ENCODE measurements around the gene C15orf40. TPM values are rescaled to one million over a fixed set of nuclear protein-coding genes. Genes with fewer than 3 reads are reported as not detected.

The C15orf40 gene
- total RNA-seq, 1 donor from 2014 or later = 23.1 TPM

- Mint-ChIP-seq H3K36me3 (ENCODE audit: low read depth) (no peaks in the 10 kb centered on the region), H3K27ac (ENCODE audit: unreplicated experiment) (no peak within 1 kb of the TSS), H3K27me3 (ENCODE audit: low read depth) (peaks cover 4% of the 10 kb centered on the region), H3K9me3 (no peaks in the 10 kb centered on the region), H3K4me1 (peaks cover 5% of the 10 kb centered on the region), H3K4me3 (peak within 1 kb of the TSS; percentile 82)
- DNase-seq (ENCODE audit: low read depth, low spot score) = peak; percentile 8
- TF ChIP-seq CTCF (conservative IDR thresholded peaks at IDR 0.05) = no peak
These were observed 59.0 kb downstream of the C15orf40 start, which contains the start of gene HOMER2 for GRCh38 chr15:82952158-82953081. HOMER2 (minus strand) TSS chr15:82952720; CDS start chr15:82952535, 185 bp downstream.

GRCh38 chr15:82951472-82952157, 59.8 kb downstream of the C15orf40 start:
- no peak for TF ChIP-seq CTCF (conservative IDR thresholded peaks at IDR 0.05)
- Mint-ChIP-seq H3K9me3 (no peaks in the 10 kb centered on the region), H3K36me3 (ENCODE audit: low read depth) (no peaks in the 10 kb centered on the region), H3K27me3 (ENCODE audit: low read depth) (peaks cover 4% of the 10 kb centered on the region), H3K4me1 (peaks cover 5% of the 10 kb centered on the region), H3K27ac (ENCODE audit: unreplicated experiment) (no peak overlapping the region), H3K4me3 (no peak overlapping the region)
- DNase-seq (ENCODE audit: low read depth, low spot score) = no peak

DNA sequence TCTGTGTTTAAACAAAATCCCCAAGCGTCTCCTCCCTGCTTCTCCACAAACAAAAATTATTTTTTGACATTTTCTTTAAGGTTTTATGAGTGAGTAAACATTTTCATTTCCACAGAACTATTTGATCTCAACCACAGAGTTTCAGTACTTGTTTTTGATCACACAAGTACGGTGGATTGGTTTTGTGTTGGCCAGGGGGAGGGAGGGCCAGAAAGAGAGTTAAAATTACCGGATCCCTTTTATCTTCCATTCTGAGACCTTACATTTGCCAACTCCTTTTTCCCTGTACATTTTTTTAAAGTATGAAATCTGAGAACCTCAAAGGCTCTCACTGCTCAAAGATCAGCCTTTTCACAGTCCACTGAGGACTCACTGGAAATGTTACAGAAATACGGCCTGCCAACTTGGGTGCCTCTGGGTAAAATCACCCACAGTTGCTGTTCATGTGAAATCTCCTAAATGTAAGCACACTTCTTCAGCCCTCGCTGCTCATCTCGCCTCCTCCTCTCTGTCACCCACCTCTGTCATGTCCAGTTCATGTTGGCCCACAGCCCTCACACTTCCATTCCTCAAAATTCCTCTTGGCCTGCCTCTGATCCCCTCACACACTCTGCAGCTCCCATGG, 60.6 kb downstream of the C15orf40 start:
- DNase-seq (ENCODE audit: low read depth, low spot score) = no peak
- no peak overlapping the region for H3K4me3 Mint-ChIP-seq
- no peak overlapping the region for H3K27ac Mint-ChIP-seq (ENCODE audit: unreplicated experiment)
- H3K36me3 Mint-ChIP-seq (ENCODE audit: low read depth) = no peaks in the 10 kb centered on the region
- no peaks in the 10 kb centered on the region for H3K9me3 Mint-ChIP-seq
- H3K27me3 Mint-ChIP-seq (ENCODE audit: low read depth) = peaks cover 4% of the 10 kb centered on the region
- peaks cover 5% of the 10 kb centered on the region for H3K4me1 Mint-ChIP-seq
- TF ChIP-seq CTCF (conservative IDR thresholded peaks at IDR 0.05) = no peak

- Mint-ChIP-seq H3K4me3 (no peak overlapping the region), H3K36me3 (ENCODE audit: low read depth) (no peaks in the 10 kb centered on the region), H3K4me1 (peaks cover 5% of the 10 kb centered on the region), H3K27ac (ENCODE audit: unreplicated experiment) (no peak overlapping the region), H3K27me3 (ENCODE audit: low read depth) (peaks cover 4% of the 10 kb centered on the region), H3K9me3 (no peaks in the 10 kb centered on the region)
- DNase-seq (ENCODE audit: low read depth, low spot score) = no peak
- TF ChIP-seq CTCF (conservative IDR thresholded peaks at IDR 0.05) = no peak
These were observed 61.1 kb downstream of the C15orf40 start for GRCh38 chr15:82950295-82950694.

- Mint-ChIP-seq H3K36me3 (ENCODE audit: low read depth) (no peaks in the 10 kb centered on the region), H3K27ac (ENCODE audit: unreplicated experiment) (no peak overlapping the region), H3K4me3 (no peak overlapping the region), H3K4me1 (no peaks in the 10 kb centered on the region), H3K9me3 (no peaks in the 10 kb centered on the region), H3K27me3 (ENCODE audit: low read depth) (no peaks in the 10 kb centered on the region)
- DNase-seq (ENCODE audit: low read depth, low spot score) = no peak
- no peak for TF ChIP-seq CTCF (conservative IDR thresholded peaks at IDR 0.05)
These were observed 65.2 kb downstream of the C15orf40 start for GRCh38 chr15:82946155-82946701.
